Kasumi-1 (cell line): ENCODE results near the gene MPRIP.
"Not testable (repeated sequence)": the region's sequence is repeated elsewhere in the genome, so short reads cannot be mapped to it uniquely, and the experiment has no call there.

Experiments
- DNase-seq, 2 experiments: peaks; one replicate each; lab custom pipeline; 2025; lab: John Stamatoyannopoulos, UW

The MPRIP gene

DNA sequence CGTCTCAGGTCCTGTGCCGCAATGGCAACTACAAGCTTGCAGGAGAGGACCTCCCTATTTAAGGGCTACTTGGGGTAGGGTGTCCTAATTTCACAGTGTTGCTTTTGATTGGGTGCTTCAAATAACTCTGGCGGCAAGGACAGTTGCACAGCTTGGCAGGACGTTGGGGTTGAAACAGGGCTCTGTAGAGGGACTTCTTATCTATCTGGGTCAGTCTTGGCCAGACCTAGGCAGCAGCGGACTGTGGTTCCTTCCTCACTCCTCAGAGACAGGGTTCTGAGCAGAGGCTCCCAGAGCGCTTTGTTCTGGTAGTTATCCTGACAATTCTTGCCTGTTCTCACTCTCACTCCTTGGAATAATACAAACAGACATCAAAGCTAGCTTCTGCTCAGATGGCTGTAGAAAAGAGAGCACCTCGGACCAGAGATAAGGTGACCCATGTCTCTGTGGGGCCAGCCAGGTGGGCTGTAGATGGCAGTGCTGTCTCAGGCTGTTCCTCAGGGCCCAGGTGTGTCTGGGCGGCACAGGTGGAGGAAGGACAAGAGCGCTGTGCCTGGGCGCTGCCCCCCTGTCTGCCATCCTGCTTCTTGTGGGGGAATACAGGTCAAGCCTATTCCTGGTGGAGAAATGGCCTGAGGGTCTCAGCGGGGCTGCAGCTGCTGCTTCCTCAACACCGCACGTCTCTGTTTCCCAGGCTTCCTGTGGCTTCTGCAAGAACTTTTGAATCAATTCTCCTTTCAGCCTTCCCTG, 102.8 kb downstream of the MPRIP start:
- no peak for DNase-seq

DNA sequence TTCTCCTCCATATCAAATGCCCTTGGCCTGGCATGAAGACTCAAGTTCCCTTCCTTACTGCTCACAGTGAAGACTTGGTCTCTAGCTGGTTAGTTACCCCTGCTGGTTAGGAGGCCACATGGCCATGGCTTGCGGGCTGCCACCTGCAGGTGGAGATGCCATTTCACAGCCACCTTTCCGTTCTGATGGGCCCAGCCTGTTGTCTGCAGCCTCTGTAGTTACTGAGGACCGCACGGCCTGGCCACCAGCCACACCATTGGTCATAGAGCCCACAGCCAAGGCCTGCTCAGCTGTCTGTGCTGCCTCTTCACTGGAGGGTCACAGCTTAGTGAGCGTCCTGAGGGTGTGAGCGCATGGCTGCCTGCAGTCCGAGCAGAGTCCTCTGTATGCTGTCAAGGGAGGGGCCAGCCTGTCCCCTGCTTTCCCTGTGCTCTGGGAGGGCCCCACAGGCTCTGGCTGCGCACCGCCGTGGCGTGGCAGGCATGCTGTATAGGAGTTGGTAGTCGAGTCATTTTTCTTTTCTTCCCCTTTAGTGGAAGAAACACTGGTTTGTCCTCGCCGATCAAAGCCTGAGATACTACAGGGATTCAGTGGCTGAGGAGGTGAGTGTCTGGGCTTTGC, 104.6 kb downstream of the MPRIP start:
- DNase-seq = peak in 1 of 2 experiments; percentile 19

DNA sequence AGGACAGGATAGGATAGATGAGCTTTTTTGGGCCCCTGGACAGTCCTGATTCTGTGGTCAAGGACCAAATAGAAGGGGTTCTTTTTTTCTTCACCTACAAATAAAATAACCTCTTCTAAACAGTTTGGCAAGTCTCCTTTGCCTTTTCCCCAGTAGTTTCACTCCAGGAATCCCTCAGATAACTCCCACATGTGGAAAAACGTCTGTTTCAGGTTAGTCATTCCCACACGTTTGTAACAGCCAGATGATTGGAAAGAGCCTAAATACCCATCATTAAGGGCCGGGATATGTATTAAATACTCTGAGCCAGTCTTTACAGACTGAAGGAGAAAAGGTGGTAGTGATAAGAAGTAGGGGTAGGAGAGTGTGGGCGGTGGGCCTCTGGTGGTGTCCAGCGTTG, 105.6 kb downstream of the MPRIP start:
- no peak for DNase-seq

DNA sequence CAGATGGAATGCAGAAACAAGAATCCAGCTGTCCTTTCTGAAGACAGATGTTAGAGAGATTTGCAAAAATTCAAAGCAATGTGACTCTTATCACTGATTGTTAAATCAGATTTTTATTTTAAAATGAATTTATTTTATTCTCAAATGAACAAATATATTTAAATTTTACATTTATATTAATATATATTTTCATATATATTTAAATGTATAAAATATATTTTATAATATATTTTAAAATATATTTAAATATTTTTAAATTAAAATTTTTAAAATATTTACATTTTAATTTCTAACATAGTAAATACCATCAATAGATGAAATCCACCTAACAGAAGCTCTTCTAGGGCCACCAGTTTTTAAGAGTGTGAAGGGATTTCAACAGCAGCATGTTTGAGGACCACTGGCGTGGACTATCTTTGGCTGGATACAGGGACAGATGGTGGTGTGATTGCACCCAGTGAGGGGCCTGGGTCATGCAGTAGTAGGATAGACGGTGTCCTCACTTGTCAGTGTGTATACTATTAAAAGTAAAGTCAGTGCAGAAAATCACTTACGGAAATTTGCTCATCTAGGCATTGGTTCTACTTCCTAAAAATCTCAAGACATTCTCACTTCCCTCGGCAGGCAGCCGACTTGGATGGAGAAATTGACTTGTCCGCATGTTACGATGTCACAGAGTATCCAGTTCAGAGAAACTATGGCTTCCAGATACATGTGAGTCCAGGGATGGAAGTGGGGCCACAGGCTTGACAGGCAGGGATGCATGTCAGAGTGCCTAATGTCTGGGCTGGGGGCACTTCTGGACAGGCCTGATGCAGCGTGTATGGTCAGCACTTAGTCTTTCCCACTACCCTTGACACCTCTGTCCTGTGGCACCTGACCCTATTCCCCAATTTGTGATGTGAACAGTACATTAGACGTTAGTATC, 107.5 kb downstream of the MPRIP start:
- DNase-seq = no peak

DNA sequence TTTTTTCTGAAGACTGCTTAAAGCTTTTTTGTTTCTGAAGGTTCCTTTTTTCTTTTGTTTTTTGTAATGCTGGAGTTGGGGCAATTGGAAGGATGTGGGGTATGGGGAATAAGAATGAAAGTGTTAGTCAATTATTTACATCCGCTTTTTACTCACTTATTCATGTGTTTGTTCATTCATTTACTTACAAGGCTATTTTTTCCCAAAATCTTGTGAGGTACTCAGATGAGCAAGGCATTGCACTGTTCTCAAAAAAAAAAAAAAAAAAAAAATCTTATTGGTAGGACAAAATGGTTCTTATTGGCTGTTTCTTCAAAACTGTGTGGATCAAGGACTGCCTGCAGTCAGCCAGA, 108.2 kb downstream of the MPRIP start:
- no peak for DNase-seq

DNA sequence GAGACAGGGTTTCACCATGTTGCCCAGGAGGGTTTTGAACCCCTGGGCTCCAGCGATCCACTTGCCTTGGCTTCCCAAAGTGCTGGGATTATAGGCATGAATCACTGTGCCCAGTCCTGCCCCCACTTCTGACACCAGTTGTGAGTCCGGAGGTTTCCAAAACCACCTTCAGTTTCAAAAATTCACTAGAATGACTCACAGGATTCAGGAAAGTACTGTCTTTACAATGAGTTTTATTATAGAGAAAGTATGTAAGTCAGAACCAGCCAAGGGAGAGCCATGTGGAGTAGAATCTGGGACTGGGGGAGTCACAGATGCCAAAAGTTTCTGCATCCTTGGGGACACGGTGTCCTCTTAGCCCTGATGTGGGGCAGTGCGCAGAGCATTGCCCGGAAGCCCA, 108.8 kb downstream of the MPRIP start:
- DNase-seq = no peak

DNA sequence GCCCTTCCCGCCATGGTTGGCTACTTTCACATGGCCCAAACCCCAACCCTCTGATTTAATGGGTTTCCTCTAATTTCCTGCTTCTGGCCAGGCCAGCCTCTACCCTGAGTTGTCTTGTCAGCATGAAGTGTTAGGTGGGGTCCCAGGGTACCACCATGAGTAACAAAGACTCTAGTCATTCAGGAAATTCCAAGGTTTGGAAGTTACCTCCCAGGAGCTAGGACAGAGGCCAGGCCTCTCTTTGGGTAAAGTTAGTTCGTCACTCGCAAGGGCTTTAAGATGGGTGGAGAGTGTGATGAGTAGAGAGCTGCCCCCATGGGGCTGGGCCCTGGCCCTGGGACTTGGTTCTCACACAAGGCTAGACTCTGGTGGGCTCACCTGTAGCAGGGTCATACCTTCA, 109.3 kb downstream of the MPRIP start:
- no peak for DNase-seq

DNA sequence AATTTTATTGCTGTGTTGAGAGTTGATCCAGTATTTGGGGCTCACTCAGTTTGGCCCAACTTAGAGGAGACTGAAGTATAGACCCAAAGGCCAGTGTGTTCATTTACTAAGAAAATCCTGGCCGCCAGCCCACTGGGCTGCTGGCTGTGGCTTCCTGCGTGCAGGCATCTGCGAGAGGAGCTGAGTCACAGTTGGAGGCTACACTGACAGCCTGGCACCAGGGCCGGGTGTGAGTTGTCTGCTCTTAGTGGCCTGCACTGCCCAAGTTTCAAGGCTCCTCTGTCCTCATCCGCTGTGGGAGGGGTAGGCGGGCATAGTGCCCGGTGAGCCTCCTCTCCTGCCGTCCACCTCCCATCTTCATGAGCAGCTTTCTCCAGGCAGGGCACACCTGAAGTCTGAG, 109.7 kb downstream of the MPRIP start:
- DNase-seq = peak; percentile 8 to 18

DNA sequence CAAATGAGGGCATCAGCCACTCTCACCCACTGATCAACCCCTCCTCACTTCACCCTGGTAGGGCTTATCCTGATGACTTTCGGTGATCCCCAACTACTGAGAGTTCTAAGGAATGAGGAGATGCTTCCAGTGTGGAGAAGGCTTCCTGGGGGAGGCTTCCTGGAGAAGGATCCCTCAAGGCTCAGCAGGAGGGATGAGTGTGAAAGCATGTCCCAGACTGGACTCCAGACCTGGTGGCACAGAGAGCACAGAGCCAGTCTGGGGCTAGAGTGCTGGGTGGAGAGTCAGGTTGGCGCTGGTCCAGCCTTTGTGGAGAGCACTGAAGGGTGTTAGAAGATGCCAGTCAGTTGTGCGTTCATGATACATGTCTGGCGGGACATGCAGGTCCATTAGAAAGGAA, 110.1 kb downstream of the MPRIP start:
- no peak for DNase-seq

DNA sequence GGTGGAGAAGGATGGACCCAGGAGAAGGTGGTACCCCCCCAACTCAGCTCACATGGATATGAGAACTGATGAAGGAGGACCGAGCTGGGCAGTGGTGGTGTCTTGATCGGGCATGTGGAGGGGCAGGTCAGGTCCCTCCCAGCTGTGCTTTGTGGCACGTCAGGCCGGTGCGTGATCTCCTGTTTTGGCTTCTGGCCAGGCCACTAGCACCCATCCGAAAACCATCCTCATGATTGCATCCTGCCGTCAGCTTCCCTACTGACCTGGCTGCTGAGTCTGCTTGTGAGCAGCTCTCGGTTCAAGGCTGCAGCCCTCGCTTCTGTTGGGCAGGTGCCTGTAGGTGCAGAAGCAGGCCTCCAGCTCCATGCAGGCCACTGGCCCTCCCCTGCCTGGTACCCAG, 110.8 kb downstream of the MPRIP start:
- DNase-seq = no peak

DNA sequence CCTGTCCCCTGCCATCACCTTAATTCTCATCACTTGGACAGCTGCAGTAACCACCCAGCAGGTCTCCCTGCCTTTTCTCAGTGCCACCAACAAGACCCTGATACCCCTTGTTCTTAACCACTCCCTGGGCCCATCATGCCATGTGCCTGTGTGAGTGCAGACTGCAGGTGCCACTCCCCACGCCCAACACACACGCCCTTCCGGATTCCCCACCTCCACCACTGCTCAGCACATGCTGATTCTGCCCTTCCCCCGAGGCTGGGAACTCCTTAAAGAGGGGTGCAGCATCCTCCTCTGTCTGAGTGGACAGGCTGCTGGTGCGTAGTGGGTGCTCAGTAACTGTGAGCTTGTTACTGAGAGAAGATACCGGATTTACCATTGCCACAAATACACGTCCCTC, 111.5 kb downstream of the MPRIP start:
- DNase-seq = no peak

DNA sequence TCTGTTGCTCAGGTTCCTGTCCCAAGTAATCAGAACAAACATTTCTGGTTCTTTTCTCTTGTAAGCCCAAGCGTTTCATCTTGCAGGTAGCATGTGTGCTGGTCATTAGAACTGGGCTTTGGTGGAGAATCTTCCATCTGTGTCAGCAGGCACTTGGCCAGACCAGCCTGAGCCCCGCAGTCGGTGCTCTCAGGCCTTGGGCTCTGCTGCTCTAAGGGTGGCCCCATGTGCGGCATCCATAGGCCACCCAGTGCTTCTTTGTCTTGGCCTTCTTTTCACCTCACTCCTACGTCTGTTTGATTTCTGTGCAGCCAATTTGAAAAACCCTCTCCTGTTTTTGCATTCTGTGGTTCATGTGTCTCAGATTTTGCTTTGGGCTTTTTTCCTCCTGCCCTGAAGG, 112.3 kb downstream of the MPRIP start:
- DNase-seq = no peak

DNA sequence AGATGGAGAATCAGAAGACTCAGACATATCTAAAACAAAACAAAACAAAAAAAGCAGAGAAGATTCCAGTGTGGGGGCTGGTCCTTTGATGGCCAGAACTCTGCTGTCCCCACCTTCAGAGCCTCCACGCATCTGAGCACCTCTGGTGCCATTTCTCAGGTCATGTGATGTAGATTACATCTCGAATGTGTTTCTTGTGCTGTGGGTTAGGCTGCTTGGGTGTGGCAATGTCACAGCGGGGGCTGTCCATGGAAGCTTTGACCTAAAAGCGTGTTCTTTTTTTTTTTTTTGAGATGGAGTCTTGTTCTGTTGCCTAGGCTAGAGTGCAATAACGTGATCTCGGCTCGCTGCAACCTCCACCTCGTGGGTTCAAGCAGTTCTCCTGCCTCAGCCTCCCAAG, 112.7 kb downstream of the MPRIP start:
- no peak for DNase-seq

DNA sequence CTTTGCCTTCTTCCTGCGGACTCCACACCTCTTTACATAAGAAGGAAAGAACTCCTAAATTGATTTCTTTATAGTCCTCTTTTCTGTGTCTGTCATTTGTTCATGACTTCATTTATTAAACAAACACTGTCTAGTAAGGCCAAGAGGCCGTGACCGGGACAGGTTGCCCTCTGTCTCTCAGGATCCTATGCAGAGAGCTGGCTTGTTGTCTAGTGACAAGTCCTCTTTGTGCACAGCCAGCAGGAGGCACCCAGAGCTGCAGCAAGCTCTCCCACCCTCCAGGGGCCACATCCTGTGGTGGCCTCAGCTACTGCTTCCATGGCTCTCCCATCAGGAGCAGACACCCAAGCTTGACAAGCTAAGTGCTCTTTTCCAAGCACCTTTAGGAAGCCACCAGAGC, 113.3 kb downstream of the MPRIP start:
- no peak for DNase-seq

DNA sequence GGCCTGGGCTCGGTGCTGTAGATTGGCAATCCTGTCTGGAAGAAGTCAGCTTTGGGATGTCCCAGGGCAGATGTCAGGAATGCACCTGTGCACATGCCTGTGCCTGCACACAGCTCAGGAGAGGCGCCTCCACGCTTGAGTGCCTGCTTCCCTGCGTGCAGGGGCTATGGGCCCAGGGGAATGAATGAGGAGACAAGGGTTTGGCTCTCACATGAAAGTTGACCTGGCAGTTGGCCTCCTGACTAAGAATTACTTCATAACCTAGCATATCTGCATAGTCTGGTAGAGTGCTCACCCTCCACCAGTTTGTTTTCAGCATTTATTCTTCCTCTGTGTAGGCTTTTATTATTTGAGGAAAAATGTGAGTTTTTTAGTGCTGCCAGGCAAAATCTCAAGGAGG, 113.8 kb downstream of the MPRIP start:
- DNase-seq = no peak

DNA sequence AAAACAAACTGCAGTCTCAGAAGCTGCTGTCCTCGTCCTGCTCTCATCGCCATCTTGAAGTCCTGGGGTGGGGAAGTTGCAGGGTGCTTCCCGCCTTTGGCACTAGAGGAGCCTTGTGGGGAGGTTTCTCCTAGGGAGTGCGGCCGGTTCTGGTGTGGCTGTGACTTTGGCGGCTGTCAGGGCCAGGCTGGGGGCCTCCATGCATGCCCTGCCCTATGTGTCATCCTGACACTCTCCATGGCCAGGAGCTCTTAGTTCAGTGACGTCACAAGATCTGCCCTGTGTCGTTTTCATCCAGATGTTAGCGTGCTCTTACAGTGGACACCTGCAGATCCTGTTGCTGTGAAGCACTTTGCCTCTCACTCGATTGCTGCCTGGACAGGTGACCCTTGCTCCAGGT, 114.3 kb downstream of the MPRIP start:
- no peak for DNase-seq

DNA sequence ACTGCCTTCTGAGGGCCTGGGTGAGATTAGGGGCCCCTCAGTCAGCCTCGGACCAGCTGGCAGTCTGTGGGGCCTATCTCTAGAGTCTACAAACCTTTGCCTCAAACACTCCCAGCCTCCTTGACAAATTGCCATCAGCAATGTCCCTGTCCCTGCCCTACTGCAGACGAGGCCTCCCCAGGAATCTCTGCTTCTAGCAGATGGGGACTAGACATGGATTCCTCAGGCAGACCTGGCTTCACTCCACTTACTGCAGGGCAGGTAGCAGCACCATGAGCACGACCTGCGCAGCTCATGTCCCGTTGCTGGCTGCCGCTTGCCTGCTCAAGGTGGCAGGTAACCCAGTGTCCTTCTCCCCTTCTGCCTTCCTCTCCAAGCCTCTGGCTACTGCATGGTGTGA, 114.8 kb downstream of the MPRIP start:
- DNase-seq = no peak

DNA sequence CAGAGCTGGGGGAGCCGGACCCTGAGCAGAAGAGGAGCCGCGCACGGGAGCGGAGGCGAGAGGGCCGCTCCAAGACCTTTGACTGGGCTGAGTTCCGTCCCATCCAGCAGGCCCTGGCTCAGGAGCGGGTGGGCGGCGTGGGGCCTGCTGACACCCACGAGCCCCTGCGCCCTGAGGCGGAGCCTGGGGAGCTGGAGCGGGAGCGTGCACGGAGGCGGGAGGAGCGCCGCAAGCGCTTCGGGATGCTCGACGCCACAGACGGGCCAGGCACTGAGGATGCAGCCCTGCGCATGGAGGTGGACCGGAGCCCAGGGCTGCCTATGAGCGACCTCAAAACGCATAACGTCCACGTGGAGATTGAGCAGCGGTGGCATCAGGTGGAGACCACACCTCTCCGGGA, 116.2 kb downstream of the MPRIP start:
- DNase-seq = not testable (repeated sequence)

DNA sequence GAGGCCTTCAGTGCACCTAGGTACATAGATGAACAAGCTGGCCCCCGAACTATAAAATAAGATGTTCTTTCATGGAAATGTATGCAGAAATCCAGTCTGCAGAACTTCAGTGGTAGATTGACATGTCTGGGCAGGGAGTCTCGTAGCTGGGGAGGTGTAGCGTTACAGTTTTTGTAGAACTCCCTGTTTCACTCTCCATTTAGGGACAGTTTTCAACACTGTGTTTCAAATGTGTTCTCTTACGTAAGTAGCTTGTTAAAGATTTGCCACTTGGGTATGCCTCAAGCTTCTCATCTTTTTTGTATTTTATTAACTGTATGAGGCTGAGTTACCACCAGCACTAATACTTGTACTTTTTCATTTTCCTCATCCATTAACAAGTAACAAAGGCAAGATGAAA, 117.3 kb downstream of the MPRIP start:
- DNase-seq = no peak

DNA sequence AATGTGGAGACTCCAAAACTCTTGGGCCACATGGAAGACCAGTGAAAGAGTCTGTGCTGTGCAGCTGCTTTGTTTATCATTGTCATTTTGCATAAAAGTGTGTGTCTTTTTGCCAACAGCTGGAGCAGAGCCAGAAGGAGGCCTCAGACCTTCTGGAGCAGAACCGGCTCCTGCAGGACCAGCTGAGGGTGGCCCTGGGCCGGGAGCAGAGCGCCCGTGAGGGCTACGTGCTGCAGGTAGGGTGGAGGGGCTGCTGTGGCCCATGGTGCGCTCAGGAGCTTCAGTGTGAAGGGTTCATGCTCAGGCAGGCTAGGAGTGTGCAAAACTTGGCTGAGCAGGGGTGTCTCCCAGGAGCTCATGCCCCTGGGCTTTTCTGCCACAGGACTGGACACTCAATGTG, 118.9 kb downstream of the MPRIP start:
- DNase-seq = no peak

DNA sequence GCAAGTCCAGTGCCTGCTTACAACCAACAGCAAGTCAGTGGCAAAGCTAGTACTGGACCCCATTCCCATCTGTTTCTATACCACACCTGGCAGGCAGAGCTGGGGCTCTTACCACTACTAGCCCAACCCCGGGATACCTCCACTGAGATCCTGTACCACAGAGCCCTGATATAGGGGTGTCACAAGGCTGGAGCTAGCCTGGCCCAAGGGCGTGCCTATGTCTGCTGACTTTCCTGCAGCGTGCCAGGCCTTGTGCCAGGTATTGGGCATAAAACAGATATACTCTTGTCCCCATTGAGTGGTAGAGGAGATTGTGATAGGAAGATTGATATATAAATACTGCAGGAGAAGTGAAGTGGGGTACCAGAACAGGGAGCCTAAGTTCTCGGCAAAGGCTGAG, 119.5 kb downstream of the MPRIP start:
- DNase-seq = no peak

DNA sequence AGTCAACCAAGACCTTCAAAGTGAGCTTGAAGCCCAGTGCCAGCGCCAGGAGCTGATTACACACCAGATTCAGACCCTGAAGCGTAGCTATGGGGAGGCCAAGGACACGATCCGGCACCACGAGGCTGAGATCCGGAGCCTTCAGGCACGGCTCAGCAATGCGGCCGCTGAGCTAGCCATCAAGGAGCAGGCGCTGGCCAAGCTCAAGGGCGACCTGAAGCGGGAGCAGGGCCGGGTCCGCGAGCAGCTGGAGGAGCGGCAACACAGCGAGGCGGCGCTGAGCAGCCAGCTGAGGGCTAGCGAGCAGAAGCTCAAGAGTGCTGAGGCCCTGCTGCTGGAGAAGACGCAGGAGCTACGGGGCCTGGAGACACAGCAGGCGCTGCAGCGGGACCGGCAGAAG, 121.9 kb downstream of the MPRIP start:
- no peak for DNase-seq

DNA sequence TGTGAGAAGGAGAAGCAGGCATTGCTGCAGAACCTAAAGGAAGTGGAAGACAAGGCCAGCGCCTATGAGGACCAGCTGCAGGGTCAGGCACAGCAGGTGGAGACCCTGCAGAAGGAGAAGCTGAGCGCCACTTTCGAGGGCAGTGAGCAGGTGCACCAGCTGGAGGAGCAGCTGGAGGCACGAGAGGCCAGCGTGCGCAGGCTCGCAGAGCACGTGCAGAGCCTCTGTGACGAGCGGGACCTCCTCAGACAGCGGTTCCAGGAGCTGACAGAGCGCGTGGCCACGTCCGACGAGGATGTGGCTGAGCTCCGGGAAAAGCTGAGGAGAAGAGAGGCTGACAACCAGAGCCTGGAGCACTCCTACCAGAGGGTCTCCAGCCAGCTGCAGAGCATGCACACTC, 122.4 kb downstream of the MPRIP start:
- DNase-seq = no peak
